GM12864 (cell line): ENCODE measurements around the gene GSTP1.

Source experiments
- DNase-seq: peaks from one replicate; pipeline ENCODE4 v3.0.0-alpha.2; 2011; ENCODE audit warnings: low read depth
- H3K4me3 ChIP-seq: 2 replicates; pipeline ENCODE4 v1.5.1; 2011; ENCODE audit warnings: mild to moderate bottlenecking, low read depth, low read length, control low read depth
- CTCF ChIP-seq: IDR thresholded peaks from 2 replicates; pipeline ENCODE4 v1.5.1; 2011; ENCODE audit warnings: low read depth, mild to moderate bottlenecking, moderate library complexity, low read length, control low read depth, inconsistent platforms; ENCODE audit errors: missing control alignments

Gene GSTP1

GRCh38 chr11:67583247-67584204, at the start of gene GSTP1:
Gene GSTP1, plus strand, starts transcription at chr11:67583812. Its CDS starts 32 bp downstream, at chr11:67583844.
- peak; percentile 54 for DNase-seq

GRCh38 chr11:67534070-67534679, 49.4 kb upstream of the GSTP1 start:
- no peak for TF ChIP-seq CTCF
- no peak overlapping the region for H3K4me3 ChIP-seq
- DNase-seq: no peak

More at GRCh38 chr11:67583247-67584204, at the start of gene GSTP1:
- peak; percentile 66 for TF ChIP-seq CTCF
- H3K4me3 ChIP-seq: peak within 1 kb of the TSS; percentile 81

- no peak overlapping the region for H3K4me3 ChIP-seq
- no peak for DNase-seq
- TF ChIP-seq CTCF: no peak
Measured at GRCh38 chr11:67535561-67535960, 48.1 kb upstream of the GSTP1 start.

- no peak for TF ChIP-seq CTCF
- H3K4me3 ChIP-seq: no peak overlapping the region
- DNase-seq: no peak
Measured at GRCh38 chr11:67538306-67538705, 45.3 kb upstream of the GSTP1 start.

GRCh38 chr11:67538823-67539505, 44.6 kb upstream of the GSTP1 start:
- no peak for DNase-seq

GRCh38 chr11:67539550-67539949, 44.1 kb upstream of the GSTP1 start:
- no peak for TF ChIP-seq CTCF
- no peak overlapping the region for H3K4me3 ChIP-seq
- DNase-seq: no peak

More at GRCh38 chr11:67538823-67539505, 44.6 kb upstream of the GSTP1 start:
- no peak for TF ChIP-seq CTCF
- no peak overlapping the region for H3K4me3 ChIP-seq
